Gastroesophageal sphincter (tissue), 3 donors: ENCODE results near the gene LIN54.

ENCODE experiments used
- EP300 ChIP-seq: sonication (generic); formaldehyde crosslinking; IDR thresholded peaks from one replicate; pipeline ENCODE4 v1.6.1; 2017; ENCODE audit warnings: antibody characterized with exemption, mild to moderate bottlenecking
- POLR2A ChIP-seq, 2 donors: fragments of 450-650 bp; IDR thresholded peaks; one replicate each; pipeline ENCODE4 v1.6.1; 2017; ENCODE audit warnings: antibody characterized with exemption in 2 of 2, mild to moderate bottlenecking in 2 of 2, moderate library complexity in 1 of 2
- POLR2AphosphoS5 ChIP-seq: sonication (generic); formaldehyde crosslinking; IDR thresholded peaks from one replicate; pipeline ENCODE4 v1.6.1; 2017; ENCODE audit warnings: antibody characterized with exemption
- TF ChIP-seq, protein P1 (sequence below), 4 experiments: fragments of 200-600 bp in 2 of 4; fragments of 450-650 bp in 2 of 4; sonication (generic) in 1 of 4; IDR thresholded peaks; one replicate each; pipeline ENCODE4 v1.5.1; 2017 to 2019; ENCODE audit warnings: antibody characterized with exemption in 4 of 4, mild to moderate bottlenecking in 2 of 4, moderate library complexity in 2 of 4

DNA sequence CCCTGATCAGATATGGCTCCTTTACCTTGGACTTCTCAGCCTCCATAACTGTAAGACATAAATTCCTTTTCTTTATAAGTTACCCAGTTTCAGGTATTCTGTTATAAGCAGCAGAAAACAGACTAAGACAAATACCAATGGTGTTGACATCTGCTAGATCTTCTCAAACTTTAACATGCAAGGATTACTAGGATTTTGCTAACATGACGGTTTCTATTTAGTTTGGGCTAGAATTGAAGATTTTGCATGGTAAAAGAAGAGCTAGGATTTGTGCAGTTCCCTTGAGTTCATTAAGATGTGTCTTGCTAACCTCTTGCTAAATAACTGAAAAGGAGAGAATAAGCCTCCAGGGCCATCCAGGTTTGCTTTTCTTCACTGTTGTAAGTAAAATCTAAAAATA, 19.1 kb upstream of the LIN54 start:
- TF ChIP-seq EP300 (no peak), POLR2A (IDR thresholded peaks at IDR 0.05) (no peak), POLR2AphosphoS5 (no peak)
- TF ChIP-seq, protein P1, sequence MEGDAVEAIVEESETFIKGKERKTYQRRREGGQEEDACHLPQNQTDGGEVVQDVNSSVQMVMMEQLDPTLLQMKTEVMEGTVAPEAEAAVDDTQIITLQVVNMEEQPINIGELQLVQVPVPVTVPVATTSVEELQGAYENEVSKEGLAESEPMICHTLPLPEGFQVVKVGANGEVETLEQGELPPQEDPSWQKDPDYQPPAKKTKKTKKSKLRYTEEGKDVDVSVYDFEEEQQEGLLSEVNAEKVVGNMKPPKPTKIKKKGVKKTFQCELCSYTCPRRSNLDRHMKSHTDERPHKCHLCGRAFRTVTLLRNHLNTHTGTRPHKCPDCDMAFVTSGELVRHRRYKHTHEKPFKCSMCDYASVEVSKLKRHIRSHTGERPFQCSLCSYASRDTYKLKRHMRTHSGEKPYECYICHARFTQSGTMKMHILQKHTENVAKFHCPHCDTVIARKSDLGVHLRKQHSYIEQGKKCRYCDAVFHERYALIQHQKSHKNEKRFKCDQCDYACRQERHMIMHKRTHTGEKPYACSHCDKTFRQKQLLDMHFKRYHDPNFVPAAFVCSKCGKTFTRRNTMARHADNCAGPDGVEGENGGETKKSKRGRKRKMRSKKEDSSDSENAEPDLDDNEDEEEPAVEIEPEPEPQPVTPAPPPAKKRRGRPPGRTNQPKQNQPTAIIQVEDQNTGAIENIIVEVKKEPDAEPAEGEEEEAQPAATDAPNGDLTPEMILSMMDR (IDR thresholded peaks at IDR 0.05): no peak
